ENCODE results near the gene FSTL3. TPM values are rescaled to one million over a fixed set of nuclear protein-coding genes. Genes with fewer than 3 reads are reported as not detected.
"Not testable (repeated sequence)": the region's sequence is repeated elsewhere in the genome, so short reads cannot be mapped to it uniquely, and the experiment has no call there.

Gene FSTL3
- total RNA-seq, 2 donors from 2014 or later: 4.1 to 10.1 TPM

- H3K9me3 Mint-ChIP-seq: peaks cover 4 to 8% of the 10 kb centered on the region in 2 donors
- H3K27ac Mint-ChIP-seq: no peak overlapping the region
- DNase-seq (ENCODE audit: low spot score in 2 of 2) (no peak), ATAC-seq (no peak)
- peaks cover 9 to 13% of the 10 kb centered on the region in 2 donors for H3K36me3 Mint-ChIP-seq
These were observed 35.1 kb downstream of the FSTL3 start for GRCh38 chr19:711254-711653.

GRCh38 chr19:715347-715746, 39.2 kb downstream of the FSTL3 start:
- H3K36me3 Mint-ChIP-seq: peaks cover 7 to 9% of the 10 kb centered on the region in 2 donors
- DNase-seq (ENCODE audit: low spot score in 2 of 2): no peak
- ATAC-seq: no peak
- peaks cover 4 to 8% of the 10 kb centered on the region in 2 donors for H3K9me3 Mint-ChIP-seq
- H3K27ac Mint-ChIP-seq: no peak overlapping the region

- Mint-ChIP-seq H3K27ac (no peak overlapping the region), H3K36me3 (peaks cover 7 to 9% of the 10 kb centered on the region in 2 donors), H3K9me3 (peaks cover 4 to 8% of the 10 kb centered on the region in 2 donors)
- ATAC-seq (no peak), DNase-seq (ENCODE audit: low spot score in 2 of 2) (no peak)
These were observed 42.2 kb downstream of the FSTL3 start for GRCh38 chr19:718251-718951.

- Mint-ChIP-seq H3K9me3 (peaks cover 4 to 8% of the 10 kb centered on the region in 2 donors), H3K27ac (no peak overlapping the region), H3K36me3 (peaks cover 7 to 9% of the 10 kb centered on the region in 2 donors)
- ATAC-seq: no peak
- no peak for DNase-seq (ENCODE audit: low spot score in 2 of 2)
These were observed 42.9 kb downstream of the FSTL3 start for GRCh38 chr19:718991-719512.

GRCh38 chr19:719636-720344, 43.6 kb downstream of the FSTL3 start:
- Mint-ChIP-seq H3K36me3 (peaks cover 7 to 9% of the 10 kb centered on the region in 2 donors), H3K27ac (no peak overlapping the region), H3K9me3 (peaks cover 4 to 8% of the 10 kb centered on the region in 2 donors)
- DNase-seq (ENCODE audit: low spot score in 2 of 2) (no peak), ATAC-seq (no peak)

GRCh38 chr19:720345-721160, 44.4 kb downstream of the FSTL3 start:
- ATAC-seq (no peak), DNase-seq (ENCODE audit: low spot score in 2 of 2) (no peak)
- peaks cover under 1 to 5% of the 10 kb centered on the region in 2 donors for H3K9me3 Mint-ChIP-seq
- peaks cover 3 to 5% of the 10 kb centered on the region in 2 donors for H3K36me3 Mint-ChIP-seq
- H3K27ac Mint-ChIP-seq: no peak overlapping the region

- H3K27ac Mint-ChIP-seq: no peak overlapping the region
- no peaks in the 10 kb centered on the region for H3K9me3 Mint-ChIP-seq
- DNase-seq (ENCODE audit: low spot score in 2 of 2): no peak
- no peaks in the 10 kb centered on the region for H3K36me3 Mint-ChIP-seq
- no peak for ATAC-seq
These were observed 46.4 kb downstream of the FSTL3 start for GRCh38 chr19:722553-723101.

GRCh38 chr19:723247-723646, 47.1 kb downstream of the FSTL3 start:
- Mint-ChIP-seq H3K27ac (no peak overlapping the region), H3K9me3 (no peaks in the 10 kb centered on the region), H3K36me3 (no peaks in the 10 kb centered on the region)
- ATAC-seq: no peak
- no peak for DNase-seq (ENCODE audit: low spot score in 2 of 2)

GRCh38 chr19:723714-724113, 47.5 kb downstream of the FSTL3 start:
- H3K9me3 Mint-ChIP-seq: no peaks in the 10 kb centered on the region
- DNase-seq (ENCODE audit: low spot score in 2 of 2): no peak
- no peak overlapping the region for H3K27ac Mint-ChIP-seq
- ATAC-seq: no peak
- H3K36me3 Mint-ChIP-seq: no peaks in the 10 kb centered on the region

- DNase-seq (ENCODE audit: low spot score in 2 of 2): no peak
- H3K36me3 Mint-ChIP-seq: no peaks in the 10 kb centered on the region
- ATAC-seq: no peak
- H3K27ac Mint-ChIP-seq: no peak overlapping the region
- H3K9me3 Mint-ChIP-seq: no peaks in the 10 kb centered on the region
These were observed 49.4 kb downstream of the FSTL3 start for GRCh38 chr19:725461-726089.

GRCh38 chr19:726993-727956, 51.1 kb downstream of the FSTL3 start:
- no peaks in the 10 kb centered on the region for H3K36me3 Mint-ChIP-seq
- H3K27ac Mint-ChIP-seq: no peak overlapping the region
- DNase-seq (ENCODE audit: low spot score in 2 of 2): no peak
- no peak for ATAC-seq
- no peaks in the 10 kb centered on the region for H3K9me3 Mint-ChIP-seq

- Mint-ChIP-seq H3K36me3 (no peaks in the 10 kb centered on the region), H3K9me3 (no peaks in the 10 kb centered on the region), H3K27ac (no peak overlapping the region)
- ATAC-seq (no peak), DNase-seq (ENCODE audit: low spot score in 2 of 2) (no peak)
These were observed 51.8 kb downstream of the FSTL3 start for GRCh38 chr19:728011-728410.

GRCh38 chr19:729564-729963, 53.4 kb downstream of the FSTL3 start:
- DNase-seq (ENCODE audit: low spot score in 2 of 2); ATAC-seq; H3K27ac Mint-ChIP-seq; H3K36me3 Mint-ChIP-seq; H3K9me3 Mint-ChIP-seq: not testable (repeated sequence)

GRCh38 chr19:729965-730668, 53.9 kb downstream of the FSTL3 start:
- ATAC-seq (no peak), DNase-seq (ENCODE audit: low spot score in 2 of 2) (no peak)
- H3K36me3 Mint-ChIP-seq: no peaks in the 10 kb centered on the region
- peak overlapping the region in 1 of 2 donors; percentile 44 for H3K27ac Mint-ChIP-seq
- H3K9me3 Mint-ChIP-seq: no peaks in the 10 kb centered on the region

- no peaks in the 10 kb centered on the region for H3K36me3 Mint-ChIP-seq
- no peak overlapping the region for H3K27ac Mint-ChIP-seq
- H3K9me3 Mint-ChIP-seq: no peaks in the 10 kb centered on the region
- no peak for ATAC-seq
- no peak for DNase-seq (ENCODE audit: low spot score in 2 of 2)
These were observed 54.8 kb downstream of the FSTL3 start for GRCh38 chr19:731000-731399.
